T-helper 17 cell (primary cell): ENCODE results near the gene SPARC. TPM values are rescaled to one million over a fixed set of nuclear protein-coding genes. Genes with fewer than 3 reads are reported as not detected.
"Not testable (repeated sequence)": the region's sequence is repeated elsewhere in the genome, so short reads cannot be mapped to it uniquely, and the experiment has no call there.

Experiments used
- ATAC-seq: fragments of 150-1000 bp; cut with Tn5 transposase; 2 replicates; pipeline ENCODE4 v1.10.0; 2021; ENCODE audit warnings: mild to moderate bottlenecking, moderate library complexity
- DNase-seq, 3 donors: peaks; one replicate each; pipeline versions ENCODE4 v3.0.0 to v3.0.0-alpha.2; 2020 to 2021
- H3K9me3 ChIP-seq: one replicate; pipeline ENCODE4 v1.7.0; 2013; ENCODE audit warnings: low read length, mild to moderate bottlenecking; ENCODE audit not compliant: control insufficient read depth, poor library complexity, severe bottlenecking
- H3K27ac Mint-ChIP-seq: one replicate; pipeline ENCODE4 v1.8.0; 2022; ENCODE audit warnings: mild to moderate bottlenecking, moderate library complexity, mixed read lengths
- H3K27me3 Mint-ChIP-seq: one replicate; pipeline ENCODE4 v1.8.0; 2022; ENCODE audit warnings: mixed read lengths
- H3K36me3 Mint-ChIP-seq: one replicate; pipeline ENCODE4 v1.8.0; 2022; ENCODE audit warnings: low read depth, mixed read lengths
- H3K4me1 Mint-ChIP-seq: one replicate; pipeline ENCODE4 v1.8.0; 2022; ENCODE audit warnings: mild to moderate bottlenecking, mixed read lengths
- H3K4me3 Mint-ChIP-seq: one replicate; pipeline ENCODE4 v1.8.0; 2022; ENCODE audit warnings: mild to moderate bottlenecking, moderate library complexity, mixed read lengths
- total RNA-seq, 4 donors: library from RNA in 2 of 4; stranded (reverse) in 2 of 4; gene quantifications; one replicate each; pipeline ENCODE4 v1.2.3 and lab custom pipeline; 2022 to 2026

SPARC gene, protein sequence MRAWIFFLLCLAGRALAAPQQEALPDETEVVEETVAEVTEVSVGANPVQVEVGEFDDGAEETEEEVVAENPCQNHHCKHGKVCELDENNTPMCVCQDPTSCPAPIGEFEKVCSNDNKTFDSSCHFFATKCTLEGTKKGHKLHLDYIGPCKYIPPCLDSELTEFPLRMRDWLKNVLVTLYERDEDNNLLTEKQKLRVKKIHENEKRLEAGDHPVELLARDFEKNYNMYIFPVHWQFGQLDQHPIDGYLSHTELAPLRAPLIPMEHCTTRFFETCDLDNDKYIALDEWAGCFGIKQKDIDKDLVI
- total RNA-seq, result 100 to 1,000 TPM in 1 of 2 donors, 10 to 100 TPM in 1; 12.5 to 494 TPM
- 0 to 1.3 reads per million in 2 donors for total RNA-seq (lab: John Stamatoyannopoulos, UW)

DNA sequence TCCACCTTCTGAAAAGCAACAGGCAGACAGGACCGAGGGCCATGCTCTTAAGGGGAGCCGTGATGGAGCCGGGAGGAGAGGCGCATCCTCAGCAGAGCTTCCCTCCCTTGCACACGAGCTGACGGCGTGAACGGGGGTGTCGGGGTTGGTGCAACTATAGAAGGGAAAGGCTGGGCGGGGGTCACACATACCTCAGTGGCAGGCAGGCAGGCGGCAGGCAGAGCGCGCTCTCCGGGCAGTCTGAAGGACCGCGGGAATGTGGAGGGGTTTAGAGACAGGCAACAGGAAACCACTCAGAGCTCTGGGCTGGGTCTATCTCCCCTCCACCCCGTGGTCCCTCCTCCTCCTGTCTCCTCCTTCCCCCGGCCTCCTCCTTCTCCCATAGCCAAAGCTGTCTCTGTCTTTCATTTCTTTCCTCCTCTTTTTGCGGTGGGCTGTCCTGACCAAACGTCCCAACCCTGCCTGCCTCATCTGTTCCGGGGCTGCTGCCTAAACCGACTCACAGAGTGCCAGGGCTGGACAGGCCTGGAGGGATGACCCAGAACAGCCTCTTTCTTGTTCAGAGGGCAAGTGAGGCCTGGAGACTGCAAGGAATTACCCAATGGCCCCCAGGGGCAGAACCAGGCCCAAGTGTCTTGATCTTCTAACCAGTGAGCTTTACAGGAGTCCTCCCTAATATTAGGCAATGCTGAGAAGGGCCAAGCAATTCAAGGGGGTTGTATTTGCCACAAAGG lies at the start of gene SPARC:
TSS of gene SPARC (minus strand) at position 242 of the 734 bp plus-strand sequence. CDS start 10,727 bp downstream, outside the sequence.
- peak; percentile 21 for ATAC-seq
- no peak for DNase-seq
- peaks cover 69% of the 10 kb centered on the region for H3K27me3 Mint-ChIP-seq

DNA sequence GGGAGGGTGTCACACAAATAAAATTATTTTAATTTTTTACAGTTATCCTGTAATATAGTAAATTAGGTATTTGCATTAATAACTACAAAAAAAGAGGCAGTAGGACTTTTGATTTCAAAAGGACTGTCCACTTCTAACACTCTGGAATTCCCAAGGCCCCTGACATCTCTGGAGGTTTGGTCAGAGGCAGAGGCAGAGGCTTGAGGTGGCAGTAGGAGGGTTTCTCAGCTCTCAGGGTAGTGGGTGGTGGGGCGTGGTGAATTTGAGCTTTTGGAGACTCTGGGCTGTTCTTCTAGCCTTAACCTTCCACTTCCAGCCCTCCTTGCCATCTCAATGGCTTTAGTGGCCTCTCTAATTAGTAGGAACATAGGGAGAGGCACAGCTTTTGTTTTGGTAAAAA lies 48.9 kb upstream of the SPARC start:
- peaks cover 5% of the 10 kb centered on the region for H3K4me1 Mint-ChIP-seq
- no peaks in the 10 kb centered on the region for H3K9me3 ChIP-seq
- H3K27ac Mint-ChIP-seq, result no peak overlapping the region
- H3K36me3 Mint-ChIP-seq, result no peaks in the 10 kb centered on the region
- ATAC-seq (no peak), DNase-seq (no peak)
- no peaks in the 10 kb centered on the region for H3K27me3 Mint-ChIP-seq
- no peak overlapping the region for H3K4me3 Mint-ChIP-seq

More for the DNA sequence above, at the start of gene SPARC:
- Mint-ChIP-seq H3K4me1 (peaks cover 13% of the 10 kb centered on the region), H3K4me3 (peak within 1 kb of the TSS; percentile 68), H3K27ac (no peak within 1 kb of the TSS), H3K36me3 (peaks cover 12% of the 10 kb centered on the region)
- H3K9me3 ChIP-seq, result no peaks in the 10 kb centered on the region

DNA sequence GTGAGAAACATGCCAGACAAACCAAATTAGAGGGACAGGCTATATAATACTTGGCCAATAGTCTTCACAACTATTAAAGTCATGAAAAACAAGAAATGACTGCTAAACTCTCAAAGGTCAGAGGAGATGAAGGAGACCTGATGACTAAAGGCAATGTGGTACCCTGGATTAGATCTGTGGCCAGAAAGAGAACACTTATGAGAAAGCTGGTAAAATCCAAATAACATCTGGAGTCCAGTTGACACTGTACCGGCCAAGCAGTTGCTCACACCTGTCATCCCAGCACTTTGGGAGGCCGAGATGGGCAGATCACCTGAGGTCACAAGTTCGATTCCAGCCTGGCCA lies 47.3 kb upstream of the SPARC start:
- Mint-ChIP-seq H3K36me3 (no peaks in the 10 kb centered on the region), H3K4me3 (no peak overlapping the region), H3K27me3 (no peaks in the 10 kb centered on the region), H3K27ac (no peak overlapping the region), H3K4me1 (no peaks in the 10 kb centered on the region)
- no peak for DNase-seq
- no peak for ATAC-seq
- H3K9me3 ChIP-seq, result peaks cover 3% of the 10 kb centered on the region

DNA sequence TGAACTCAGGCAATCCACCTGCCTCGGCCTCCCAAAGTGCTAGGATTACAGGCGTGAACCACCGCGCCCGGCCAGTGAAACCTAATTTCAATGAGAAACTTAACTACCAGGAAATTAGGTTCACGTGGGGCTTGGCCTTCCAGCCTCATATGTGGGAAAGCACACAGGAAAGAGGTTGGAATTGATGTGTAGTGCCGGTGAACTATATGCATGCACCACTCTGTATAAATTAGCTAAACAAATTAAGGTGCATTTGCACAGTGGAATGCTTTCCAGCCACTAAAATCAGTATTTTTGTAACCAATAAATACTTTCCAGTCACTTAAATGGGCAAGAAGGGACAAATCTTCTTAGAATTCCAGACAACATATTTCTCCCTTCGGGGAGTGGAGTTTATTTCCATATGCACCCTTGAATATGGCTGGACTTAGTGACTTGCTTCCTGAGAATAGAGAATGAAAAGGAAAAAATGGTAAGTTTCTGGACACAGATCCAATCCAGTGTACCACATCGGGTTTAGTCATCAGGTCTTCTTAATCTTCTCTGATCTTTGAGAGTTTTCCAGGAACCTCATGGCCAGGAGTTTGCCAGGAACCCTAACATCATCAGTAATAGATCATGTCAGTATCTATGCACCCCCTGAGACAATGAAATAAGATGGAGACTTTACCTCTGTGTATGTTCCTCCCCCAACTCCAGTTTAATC lies 46.8 kb upstream of the SPARC start:
- H3K9me3 ChIP-seq, result peaks cover 3% of the 10 kb centered on the region
- H3K4me1 Mint-ChIP-seq, result no peaks in the 10 kb centered on the region
- H3K27me3 Mint-ChIP-seq, result no peaks in the 10 kb centered on the region
- no peak overlapping the region for H3K27ac Mint-ChIP-seq
- H3K36me3 Mint-ChIP-seq, result no peaks in the 10 kb centered on the region
- ATAC-seq (no peak), DNase-seq (no peak)
- no peak overlapping the region for H3K4me3 Mint-ChIP-seq

DNA sequence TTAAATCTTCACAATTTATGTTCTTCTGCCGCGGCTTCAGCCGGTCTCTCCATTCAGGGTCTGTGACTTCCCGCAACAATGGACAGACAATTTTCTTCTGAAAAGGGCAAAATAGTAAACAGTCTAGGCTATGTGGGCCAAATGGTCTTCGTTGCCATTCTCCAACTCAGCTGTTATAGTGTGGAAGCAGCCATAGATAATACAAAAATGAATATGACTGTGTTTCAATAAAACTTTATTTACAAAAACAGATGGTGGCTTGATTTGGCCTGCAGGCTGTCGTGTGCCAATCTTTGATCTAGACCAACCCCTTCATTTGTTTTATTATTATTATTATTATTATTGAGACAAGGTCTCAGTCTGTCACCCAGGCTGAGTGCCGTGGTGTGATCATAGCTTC lies 43.7 kb upstream of the SPARC start:
- H3K36me3 Mint-ChIP-seq, result no peaks in the 10 kb centered on the region
- DNase-seq, result no peak

DNA sequence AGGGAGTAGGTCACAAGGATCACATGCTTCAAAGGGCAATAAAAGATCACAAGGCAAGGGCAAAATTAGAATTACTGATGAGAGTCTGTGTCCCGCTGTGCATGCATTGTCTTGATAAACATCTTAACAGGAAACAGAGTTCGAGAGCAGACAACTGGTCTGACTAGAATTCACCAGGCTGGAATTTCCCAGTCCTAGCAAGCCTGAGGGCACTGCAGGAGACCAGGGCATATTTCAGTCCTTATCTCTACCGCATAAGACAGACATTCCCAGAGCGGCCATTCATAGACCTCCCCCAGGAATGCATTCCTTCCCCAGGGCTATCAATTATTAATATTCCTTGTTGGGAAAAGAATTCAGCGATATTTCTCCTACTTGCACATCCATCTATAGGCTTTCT lies 42.9 kb upstream of the SPARC start:
- not testable (repeated sequence) for ATAC-seq, DNase-seq, H3K4me1 Mint-ChIP-seq, H3K4me3 Mint-ChIP-seq, H3K9me3 ChIP-seq, H3K27ac Mint-ChIP-seq, H3K27me3 Mint-ChIP-seq, H3K36me3 Mint-ChIP-seq

More for the DNA sequence above, 43.7 kb upstream of the SPARC start:
- Mint-ChIP-seq H3K4me1 (no peaks in the 10 kb centered on the region), H3K27me3 (no peaks in the 10 kb centered on the region), H3K27ac (no peak overlapping the region), H3K4me3 (no peak overlapping the region)
- H3K9me3 ChIP-seq, result peaks cover 3% of the 10 kb centered on the region
- ATAC-seq, result no peak

DNA sequence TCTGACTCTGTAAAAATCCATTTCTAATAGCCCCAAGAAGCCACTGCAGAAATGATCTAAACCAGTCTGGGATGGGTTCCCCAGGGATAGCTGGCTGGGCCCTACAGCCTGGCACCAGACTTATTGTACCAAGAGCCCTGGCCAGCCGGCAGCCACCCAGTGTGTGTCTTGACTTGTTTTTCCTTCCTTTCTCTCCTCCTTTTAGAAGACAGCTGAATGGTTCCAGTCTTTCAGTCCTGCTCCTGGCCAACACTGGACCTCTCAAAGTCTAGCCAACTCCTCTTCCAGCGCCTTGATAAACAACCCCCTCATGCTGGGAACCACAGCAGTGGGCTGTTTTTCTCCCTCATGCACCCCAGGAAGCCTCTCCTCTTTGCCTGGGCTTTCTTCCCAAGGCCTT lies 37.6 kb upstream of the SPARC start:
- no peak for ATAC-seq
- no peak overlapping the region for H3K27ac Mint-ChIP-seq
- H3K36me3 Mint-ChIP-seq, result peaks cover 2% of the 10 kb centered on the region
- no peak overlapping the region for H3K4me3 Mint-ChIP-seq
- no peaks in the 10 kb centered on the region for H3K4me1 Mint-ChIP-seq
- H3K9me3 ChIP-seq, result no peaks in the 10 kb centered on the region
- H3K27me3 Mint-ChIP-seq, result peaks cover 5% of the 10 kb centered on the region
- no peak for DNase-seq

DNA sequence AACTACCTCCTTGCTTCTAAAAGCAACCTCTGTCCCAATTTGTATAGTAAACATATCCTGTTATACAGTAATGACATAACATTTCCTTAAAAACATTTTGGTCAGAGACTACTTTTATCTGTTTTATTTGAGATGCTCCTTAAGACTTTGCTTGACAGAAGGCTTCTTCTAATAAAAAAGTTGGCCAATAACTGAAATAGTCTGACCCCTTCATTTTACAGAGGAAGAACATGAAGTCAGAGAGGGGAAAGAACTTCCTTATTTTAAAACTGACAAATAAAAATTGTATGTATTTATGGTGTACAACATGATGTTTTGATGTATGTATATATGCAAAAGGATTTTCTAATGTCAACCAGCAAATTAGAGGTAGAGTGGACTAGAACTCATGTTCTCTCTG lies 35.8 kb upstream of the SPARC start:
- H3K9me3 ChIP-seq, result no peaks in the 10 kb centered on the region
- no peak overlapping the region for H3K27ac Mint-ChIP-seq
- peaks cover 2% of the 10 kb centered on the region for H3K36me3 Mint-ChIP-seq
- H3K4me3 Mint-ChIP-seq, result no peak overlapping the region
- no peak for DNase-seq
- peaks cover 2% of the 10 kb centered on the region for H3K4me1 Mint-ChIP-seq
- peaks cover 14% of the 10 kb centered on the region for H3K27me3 Mint-ChIP-seq
- ATAC-seq, result no peak

DNA sequence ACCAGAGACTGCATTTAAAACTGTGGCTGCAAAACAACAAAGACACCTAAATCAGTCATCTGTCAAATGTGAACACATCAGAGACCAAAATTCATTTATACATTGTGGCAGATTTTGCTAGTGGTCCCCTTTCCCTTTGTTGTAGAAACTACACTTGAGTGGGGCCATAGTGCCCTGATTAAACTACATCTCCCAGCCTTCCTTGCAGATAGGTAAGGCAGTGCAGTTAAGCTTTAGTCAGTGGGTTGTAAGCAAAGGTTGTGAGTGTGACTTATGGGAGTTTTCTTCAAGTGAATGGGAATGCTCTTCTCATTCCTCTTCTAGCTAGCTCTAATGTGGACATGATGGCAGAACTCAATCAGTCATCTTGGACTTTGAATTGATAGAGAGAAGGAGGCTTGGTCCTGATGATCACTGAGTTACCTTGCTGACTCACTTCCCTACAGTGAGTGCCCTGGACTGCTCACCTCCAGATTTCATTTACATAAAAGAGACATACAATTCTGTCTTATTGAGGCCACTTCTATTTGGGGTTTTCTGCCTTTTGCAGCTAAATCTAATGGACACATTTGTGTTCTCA lies 35.2 kb upstream of the SPARC start:
- H3K4me3 Mint-ChIP-seq, result no peak overlapping the region
- H3K36me3 Mint-ChIP-seq, result peaks cover 2% of the 10 kb centered on the region
- DNase-seq, result no peak
- peaks cover 17% of the 10 kb centered on the region for H3K27me3 Mint-ChIP-seq
- no peak overlapping the region for H3K27ac Mint-ChIP-seq
- peaks cover 4% of the 10 kb centered on the region for H3K4me1 Mint-ChIP-seq
- no peak for ATAC-seq
- no peaks in the 10 kb centered on the region for H3K9me3 ChIP-seq

DNA sequence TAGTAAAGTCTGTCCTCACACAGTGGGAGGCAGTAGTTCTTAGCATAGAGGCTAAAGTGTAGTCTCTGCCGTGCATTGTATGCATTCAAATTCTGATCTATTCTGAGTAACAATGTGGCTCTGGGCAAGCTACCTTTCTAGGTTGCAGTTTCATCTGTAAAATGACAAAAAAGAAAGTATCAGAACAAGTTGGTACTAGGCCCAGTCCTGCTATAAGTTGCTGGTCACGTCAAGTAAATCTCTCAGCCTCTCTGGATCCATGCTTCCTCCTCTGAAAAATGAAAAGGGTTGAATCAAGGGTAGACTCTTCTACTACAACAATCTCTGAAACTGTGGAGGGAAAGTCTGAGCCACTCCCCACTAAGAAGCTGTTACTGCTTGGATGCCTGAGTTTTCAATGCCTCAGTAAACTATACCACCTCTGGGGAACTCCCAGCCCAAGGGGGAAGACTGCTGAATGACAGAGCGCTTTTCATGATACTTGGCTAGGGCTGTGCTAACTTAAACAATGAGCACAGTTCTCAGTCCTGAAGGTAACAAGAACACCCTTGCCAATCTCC lies 34.5 kb upstream of the SPARC start:
- Mint-ChIP-seq H3K36me3 (peaks cover 2% of the 10 kb centered on the region), H3K27me3 (peaks cover 17% of the 10 kb centered on the region), H3K4me1 (peaks cover 4% of the 10 kb centered on the region), H3K27ac (no peak overlapping the region), H3K4me3 (no peak overlapping the region)
- ATAC-seq (peak; percentile 50), DNase-seq (no peak)
- H3K9me3 ChIP-seq, result no peaks in the 10 kb centered on the region

DNA sequence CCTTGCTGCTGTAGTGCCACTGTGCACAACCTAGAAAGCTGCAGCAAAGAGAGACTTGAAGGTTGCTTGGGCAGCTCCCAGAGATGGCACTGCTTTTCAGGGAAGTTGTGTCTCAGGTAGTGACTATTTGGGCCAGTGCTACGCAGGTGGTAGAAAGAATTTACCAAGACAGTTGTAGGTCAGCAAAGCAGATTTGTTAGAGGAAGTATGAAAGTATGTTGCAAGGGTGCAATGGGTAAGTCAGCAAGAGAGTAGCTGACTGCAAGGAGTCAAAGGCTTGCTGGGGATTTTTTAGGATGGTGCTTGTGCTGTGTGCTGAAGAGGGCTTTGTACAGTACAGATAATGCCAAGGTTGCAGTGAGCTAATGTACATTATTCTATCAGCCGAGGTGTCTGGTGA lies 33.5 kb upstream of the SPARC start:
- Mint-ChIP-seq H3K4me3 (no peak overlapping the region), H3K36me3 (peaks cover 2% of the 10 kb centered on the region)

DNA sequence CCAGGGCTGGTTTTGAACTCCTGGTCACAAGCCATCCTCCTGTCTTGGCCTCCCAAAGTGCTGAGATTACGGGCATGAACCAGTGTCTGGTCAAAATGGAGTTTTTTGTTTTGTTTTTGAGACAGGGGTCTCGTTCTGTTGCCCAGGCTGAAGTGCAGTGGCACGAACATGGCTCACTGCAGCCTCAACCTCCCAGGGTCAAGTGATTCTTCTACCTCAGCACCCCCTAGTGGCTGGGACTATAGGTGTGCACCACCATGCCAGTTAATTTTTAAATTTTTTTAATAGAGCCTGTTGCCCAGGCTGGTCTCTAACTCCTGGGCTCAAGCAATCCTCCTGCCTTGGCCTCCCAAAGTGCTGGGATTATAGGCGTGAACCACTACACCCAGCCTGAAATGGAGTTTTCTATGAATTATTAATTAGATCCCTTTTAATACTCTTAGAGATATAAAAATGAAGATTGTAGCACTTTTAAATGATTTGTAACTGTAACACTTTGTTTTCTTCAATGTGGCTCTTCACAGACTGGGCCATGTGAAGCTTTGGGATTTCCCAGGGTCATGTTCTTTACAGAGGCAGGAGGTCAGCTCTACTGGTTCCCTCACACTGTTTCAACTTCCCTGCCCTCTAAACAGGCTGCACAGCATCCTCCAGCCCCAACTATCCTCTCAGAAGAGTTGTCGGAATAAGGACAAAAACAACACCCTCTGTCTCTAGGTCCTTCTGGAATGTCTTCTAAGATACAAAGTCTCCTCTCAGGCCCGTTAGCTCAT lies 32.7 kb upstream of the SPARC start:
- Mint-ChIP-seq H3K36me3 (peaks cover 3% of the 10 kb centered on the region), H3K4me3 (no peak overlapping the region), H3K27me3 (peaks cover 17% of the 10 kb centered on the region), H3K27ac (no peak overlapping the region), H3K4me1 (peaks cover 4% of the 10 kb centered on the region)
- no peak for DNase-seq
- H3K9me3 ChIP-seq, result no peaks in the 10 kb centered on the region
- ATAC-seq, result no peak

More for the DNA sequence above, 33.5 kb upstream of the SPARC start:
- peaks cover 17% of the 10 kb centered on the region for H3K27me3 Mint-ChIP-seq
- no peaks in the 10 kb centered on the region for H3K9me3 ChIP-seq
- DNase-seq (no peak), ATAC-seq (no peak)
- peaks cover 4% of the 10 kb centered on the region for H3K4me1 Mint-ChIP-seq
- no peak overlapping the region for H3K27ac Mint-ChIP-seq
